KMS-11 (cell line): ENCODE results near the gene LRRK1.

ENCODE experiments used
- H2AFZ ChIP-seq: fragments of 200-600 bp; sonication (generic); 2 replicates; pipeline ENCODE4 v1.6.1; 2016; ENCODE audit warnings: antibody characterized with exemption, mixed run types, low read depth
- H3K27ac ChIP-seq: fragments of 200-600 bp; sonication (generic); 2 replicates; pipeline ENCODE4 v1.6.1; 2016; ENCODE audit warnings: mild to moderate bottlenecking, mixed run types
- H3K27me3 ChIP-seq: fragments of 200-600 bp; sonication (generic); 2 replicates; pipeline ENCODE4 v1.6.1; 2017; ENCODE audit warnings: mild to moderate bottlenecking, low read depth, mixed run types, moderate library complexity; ENCODE audit not compliant: insufficient read depth
- H3K36me3 ChIP-seq: fragments of 200-600 bp; sonication (generic); 2 replicates; pipeline ENCODE4 v1.6.1; 2017; ENCODE audit warnings: mild to moderate bottlenecking, mixed run types; ENCODE audit not compliant: insufficient read depth
- H3K4me1 ChIP-seq: fragments of 200-600 bp; sonication (generic); 2 replicates; pipeline ENCODE4 v1.6.1; 2016; ENCODE audit warnings: mild to moderate bottlenecking, low read depth, mixed run types; ENCODE audit not compliant: poor library complexity, severe bottlenecking
- H3K4me2 ChIP-seq: fragments of 200-600 bp; sonication (generic); 2 replicates; pipeline ENCODE4 v1.7.0; 2016; ENCODE audit warnings: mild to moderate bottlenecking, mixed run types
- H3K4me3 ChIP-seq: fragments of 200-600 bp; sonication (generic); IDR thresholded peaks from 2 replicates; pipeline ENCODE4 v1.6.1; 2017; ENCODE audit warnings: low read depth, low read length, mixed read lengths; ENCODE audit not compliant: insufficient read depth
- H3K79me2 ChIP-seq: fragments of 200-600 bp; sonication (generic); 2 replicates; pipeline ENCODE4 v1.6.1; 2016; ENCODE audit warnings: low read depth, mixed run types; ENCODE audit not compliant: insufficient read depth
- H3K9ac ChIP-seq: fragments of 200-600 bp; sonication (generic); 2 replicates; pipeline ENCODE4 v1.6.1; 2016; ENCODE audit warnings: mild to moderate bottlenecking, mixed run types
- H4K20me1 ChIP-seq: fragments of 200-600 bp; sonication (generic); 2 replicates; pipeline ENCODE4 v1.6.1; 2016; ENCODE audit warnings: mild to moderate bottlenecking, mixed run types; ENCODE audit not compliant: insufficient read depth
- CTCF ChIP-seq: fragments of 200-600 bp; sonication (generic); conservative IDR thresholded peaks from 2 replicates; pipeline ENCODE4 v1.6.1; 2017; ENCODE audit warnings: low read depth, mild to moderate bottlenecking, antibody characterized with exemption, low read length, moderate library complexity, mixed read lengths

The LRRK1 gene

GRCh38 chr15:101104141-101104540 is 185.0 kb downstream of the LRRK1 start:
- Histone ChIP-seq H3K9ac (no peak overlapping the region), H3K27me3 (no peaks in the 10 kb centered on the region), H3K4me1 (no peaks in the 10 kb centered on the region), H2AFZ (no peak overlapping the region), H3K36me3 (no peaks in the 10 kb centered on the region), H3K4me2 (no peak overlapping the region), H3K27ac (no peak overlapping the region), H3K79me2 (no peaks in the 10 kb centered on the region), H3K4me3 (no peak overlapping the region), H4K20me1 (no peaks in the 10 kb centered on the region)
- TF ChIP-seq CTCF = no peak

DNA sequence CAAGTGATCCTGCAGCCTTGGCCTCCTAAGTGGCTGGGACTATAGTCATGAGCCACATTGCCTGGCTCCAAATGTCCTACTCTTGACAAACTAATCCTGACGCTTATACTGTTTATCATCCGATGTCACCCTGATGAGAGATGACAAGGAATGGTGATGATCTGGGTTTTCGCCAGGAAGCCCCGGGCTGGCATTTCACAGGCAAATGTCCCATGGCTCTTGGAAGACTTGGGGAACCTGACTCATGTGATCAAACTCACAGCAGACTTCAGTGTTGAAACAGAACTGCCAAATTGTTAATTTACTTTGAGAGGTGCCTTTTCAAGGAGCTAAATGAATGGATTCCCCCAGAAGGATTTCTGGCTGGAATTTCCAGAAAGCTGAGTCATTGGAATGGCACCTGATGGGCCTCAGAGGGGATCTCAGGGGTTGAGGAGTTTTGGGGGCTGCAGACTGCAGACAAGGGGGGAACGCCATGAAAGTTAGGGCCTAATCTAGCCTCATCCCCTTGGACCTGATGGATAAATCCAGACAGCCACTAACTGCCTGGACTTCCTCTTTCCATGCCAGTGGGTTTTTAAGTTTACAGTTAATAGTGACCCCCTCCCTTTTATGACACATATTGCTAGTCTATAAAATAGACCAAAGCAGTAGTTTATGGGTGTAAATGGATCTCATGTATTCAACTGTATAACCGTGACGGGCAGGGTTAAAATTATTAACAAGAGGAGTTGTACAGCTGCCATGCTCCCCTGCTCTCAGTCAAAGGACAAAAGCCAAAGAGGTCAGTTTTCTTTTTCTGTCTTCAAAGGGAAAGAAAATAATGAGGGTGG is 186.1 kb downstream of the LRRK1 start:
- H3K4me2 ChIP-seq = no peak overlapping the region
- H3K36me3 ChIP-seq = no peaks in the 10 kb centered on the region
- no peaks in the 10 kb centered on the region for H3K27me3 ChIP-seq
- no peak overlapping the region for H3K4me3 ChIP-seq
- no peaks in the 10 kb centered on the region for H4K20me1 ChIP-seq
- no peaks in the 10 kb centered on the region for H3K79me2 ChIP-seq
- no peak overlapping the region for H3K27ac ChIP-seq
- no peak for TF ChIP-seq CTCF
- H3K4me1 ChIP-seq = no peaks in the 10 kb centered on the region
- H3K9ac ChIP-seq = no peak overlapping the region
- H2AFZ ChIP-seq = no peak overlapping the region

DNA sequence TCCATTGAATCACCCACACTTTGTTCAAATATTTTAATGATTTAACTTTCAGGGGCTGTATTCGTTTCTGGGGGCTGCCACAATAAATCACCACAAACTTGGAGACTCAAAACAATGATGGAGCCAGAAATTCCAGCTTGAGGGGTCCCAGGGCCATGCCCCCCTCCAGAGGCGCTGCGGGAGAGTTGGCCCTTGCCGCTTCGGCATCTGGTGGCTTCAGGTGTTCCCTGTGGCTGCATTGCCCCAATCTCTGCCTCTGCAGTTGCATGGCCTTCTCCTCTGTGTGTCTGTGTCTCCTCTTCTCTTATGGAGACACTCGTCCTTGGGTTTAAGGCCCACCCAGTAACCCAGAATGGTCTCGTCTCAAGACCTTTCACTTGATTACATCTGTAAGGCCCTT is 187.9 kb downstream of the LRRK1 start:
- H2AFZ ChIP-seq = no peak overlapping the region
- H3K36me3 ChIP-seq = no peaks in the 10 kb centered on the region
- no peak overlapping the region for H3K27ac ChIP-seq
- no peaks in the 10 kb centered on the region for H4K20me1 ChIP-seq
- H3K79me2 ChIP-seq = no peaks in the 10 kb centered on the region
- peaks cover 9% of the 10 kb centered on the region for H3K4me1 ChIP-seq
- no peak overlapping the region for H3K4me2 ChIP-seq
- H3K27me3 ChIP-seq = no peaks in the 10 kb centered on the region
- H3K9ac ChIP-seq = no peak overlapping the region
- H3K4me3 ChIP-seq = no peak overlapping the region
- TF ChIP-seq CTCF = no peak

GRCh38 chr15:101107625-101108460 is 188.7 kb downstream of the LRRK1 start:
- TF ChIP-seq CTCF = no peak
- Histone ChIP-seq H3K9ac (no peak overlapping the region), H3K4me3 (no peak overlapping the region)

More at GRCh38 chr15:101107625-101108460, 188.7 kb downstream of the LRRK1 start:
- Histone ChIP-seq H4K20me1 (no peaks in the 10 kb centered on the region), H3K27me3 (no peaks in the 10 kb centered on the region), H3K79me2 (no peaks in the 10 kb centered on the region), H3K36me3 (no peaks in the 10 kb centered on the region), H3K27ac (no peak overlapping the region), H2AFZ (no peak overlapping the region), H3K4me1 (peaks cover 9% of the 10 kb centered on the region), H3K4me2 (no peak overlapping the region)
